HepG2 (cell line): ENCODE data around the gene SLBP. TPM values are rescaled to one million over a fixed set of nuclear protein-coding genes. Genes with fewer than 3 reads are reported as not detected.
A peak's percentile ranks its signal among the peaks of the same experiment; 100 is the strongest.

Source experiments
- ETV5 ChIP-seq: IDR thresholded peaks from 2 replicates; pipeline ENCODE4 v1.6.1; 2018; ENCODE audit warnings: missing biosample characterization, missing genetic modification reagents, inconsistent platforms, borderline replicate concordance
- FOXA3 ChIP-seq: IDR thresholded peaks from 2 replicates; pipeline ENCODE4 v1.6.1; 2016; ENCODE audit warnings: missing genetic modification reagents, missing compliant biosample characterization
- GABPB1 ChIP-seq: IDR thresholded peaks from 2 replicates; pipeline ENCODE4 v1.6.1; 2016; ENCODE audit warnings: mild to moderate bottlenecking, missing genetic modification reagents, moderate library complexity, missing compliant biosample characterization
- GMEB1 ChIP-seq: sonication (generic); formaldehyde crosslinking; IDR thresholded peaks from 2 replicates; pipeline ENCODE4 v1.5.1; 2020; ENCODE audit warnings: missing genetic modification reagents, mild to moderate bottlenecking, borderline replicate concordance
- HOXA5 ChIP-seq: sonication (generic); formaldehyde crosslinking; IDR thresholded peaks from 2 replicates; pipeline ENCODE4 v1.4.0; 2020; ENCODE audit warnings: missing genetic modification reagents
- IRF2 ChIP-seq: IDR thresholded peaks from 2 replicates; pipeline ENCODE4 v1.6.1; 2018; ENCODE audit warnings: missing genetic modification reagents, missing compliant biosample characterization
- IRX3 ChIP-seq: sonication (generic); formaldehyde crosslinking; IDR thresholded peaks from 2 replicates; pipeline ENCODE4 v1.8.1; 2023; ENCODE audit warnings: mild to moderate bottlenecking, low read depth, missing genetic modification reagents, borderline replicate concordance
- MAFG ChIP-seq: sonication (generic); formaldehyde crosslinking; IDR thresholded peaks from 2 replicates; pipeline ENCODE4 v1.5.1; 2020; ENCODE audit warnings: mild to moderate bottlenecking, missing genetic modification reagents
- MBNL3 ChIP-seq: fragments of 250-450 bp; sonication (Bioruptor Pico); conservative IDR thresholded peaks from 2 replicates; pipeline ENCODE4 v1.8.0; 2022; ENCODE audit warnings: mild to moderate bottlenecking, inconsistent platforms
- PBX2 ChIP-seq: IDR thresholded peaks from 2 replicates; pipeline ENCODE4 v1.6.1; 2016; ENCODE audit warnings: control low read depth
- RFX5 ChIP-seq: IDR thresholded peaks from 2 replicates; pipeline ENCODE4 v1.6.1; 2011; ENCODE audit warnings: low read depth, low read length, improper control_type of control experiment
- RFXAP ChIP-seq: sonication (generic); formaldehyde crosslinking; IDR thresholded peaks from 2 replicates; pipeline ENCODE4 v1.4.0; 2020; ENCODE audit warnings: missing genetic modification reagents, borderline replicate concordance
- SALL2 ChIP-seq: sonication (generic); formaldehyde crosslinking; IDR thresholded peaks from 2 replicates; pipeline ENCODE4 v1.8.1; 2023; ENCODE audit warnings: mild to moderate bottlenecking, missing genetic modification reagents, inconsistent platforms
- SP1 ChIP-seq, 2 experiments: fragments of 450-650 bp in 1 of 2; sonication (generic) in 1 of 2; formaldehyde crosslinking in 1 of 2; IDR thresholded peaks; 2 replicates each; pipeline versions ENCODE4 v1.4.0 to v1.6.1; 2016 to 2020; ENCODE audit warnings: missing genetic modification reagents in 1 of 2
- TMF1 ChIP-seq: sonication (generic); formaldehyde crosslinking; IDR thresholded peaks from 2 replicates; pipeline ENCODE4 v1.8.1; 2022; ENCODE audit warnings: low read depth, missing genetic modification reagents
- ZBTB25 ChIP-seq: IDR thresholded peaks from 2 replicates; pipeline ENCODE4 v1.6.1; 2018; ENCODE audit warnings: missing genetic modification reagents
- ZBTB49 ChIP-seq: sonication (generic); formaldehyde crosslinking; IDR thresholded peaks from 2 replicates; pipeline ENCODE4 v1.4.0; 2020; ENCODE audit warnings: missing genetic modification reagents, borderline replicate concordance
- ZEB1 ChIP-seq: IDR thresholded peaks from 2 replicates; pipeline ENCODE4 v1.6.1; 2012; ENCODE audit warnings: mild to moderate bottlenecking, low read depth, inconsistent platforms; ENCODE audit not compliant: insufficient replicate concordance
- ZFY ChIP-seq: sonication (generic); formaldehyde crosslinking; IDR thresholded peaks from 2 replicates; pipeline ENCODE4 v1.4.0; 2020; ENCODE audit warnings: missing genetic modification reagents
- ZNF12 ChIP-seq: sonication (generic); formaldehyde crosslinking; IDR thresholded peaks from 2 replicates; pipeline ENCODE4 v1.5.0; 2020; ENCODE audit warnings: missing genetic modification reagents
- ZNF138 ChIP-seq: sonication (generic); formaldehyde crosslinking; IDR thresholded peaks from 2 replicates; pipeline ENCODE4 v1.5.0; 2020; ENCODE audit warnings: mild to moderate bottlenecking, low read depth, missing genetic modification reagents
- ZNF350 ChIP-seq: sonication (generic); formaldehyde crosslinking; IDR thresholded peaks from 2 replicates; pipeline ENCODE4 v1.4.0; 2020; ENCODE audit warnings: mild to moderate bottlenecking, low read depth, missing genetic modification reagents, borderline replicate concordance
- ZNF484 ChIP-seq: sonication (generic); formaldehyde crosslinking; IDR thresholded peaks from 2 replicates; pipeline ENCODE4 v1.5.1; 2020; ENCODE audit warnings: mild to moderate bottlenecking, low read depth, missing genetic modification reagents, borderline replicate concordance
- ZNF614 ChIP-seq: IDR thresholded peaks from 2 replicates; pipeline ENCODE4 v1.6.1; 2018; ENCODE audit warnings: missing biosample characterization, missing genetic modification reagents, inconsistent platforms, borderline replicate concordance
- polyA plus RNA-seq, 8 experiments: library from polyadenylated mRNA; depleted of rRNA in 3 of 8; stranded (reverse) in 7 of 8; unstranded in 1 of 8; fragments of >200 nt; fragmentation: Illumina TruSeq in 4 of 8; extraction: Trizol in 4 of 8; gene quantifications; 2 replicates each; pipeline versions ENCODE4 v1.2.1 to v1.2.3, GENCODE V29; 2011 to 2016; ENCODE audit warnings: low read depth in 4 of 8, missing spikeins in 1 of 8, mixed read lengths in 1 of 8; ENCODE audit not compliant: insufficient read depth in 1 of 8
- total RNA-seq, 5 experiments: library from RNA; depleted of rRNA; stranded (reverse); fragments of >200 nt; fragmentation: Illumina TruSeq; extraction: Trizol; gene quantifications; 2 replicates each; pipeline ENCODE4 v1.2.3, GENCODE V29; 2016; ENCODE audit warnings: low read depth in 1 of 5

SLBP gene
- total and polyA plus RNA-seq, 2 of the 13 experiments (the other 11 are each of a cell fraction or from before 2014, with no cell fraction given) = 43.9 to 104 TPM

GRCh38 chr4:1721003-1721665, 9.0 kb upstream of the SLBP start, which contains the start of the genes TACC3 and TMEM129 (continued):
- no peak for TF ChIP-seq PBX2 (CRISPR knock-in tag)
- no peak for TF ChIP-seq ZNF350 (CRISPR knock-in tag)
- TF ChIP-seq ZNF614 = peak; percentile 39; the same call in 1 of the 2 replicates
- peak; percentile 78; the same call in 1 of the 2 replicates for TF ChIP-seq ZBTB25 (CRISPR knock-in tag)
- no peak; the same call in 1 of the 2 replicates for TF ChIP-seq ZNF138 (CRISPR knock-in tag)
- peak; percentile 65; the same call in 1 of the 2 replicates for TF ChIP-seq ETV5 (CRISPR knock-in tag)
- TF ChIP-seq IRX3 (CRISPR knock-in tag) = 0 out of 2 replicates have a peak, but pooled peaks have one; percentile 40
- TF ChIP-seq ZFY (CRISPR knock-in tag) = peak; percentile 96
- TF ChIP-seq RFX5 = no peak
- TF ChIP-seq GABPB1 = peak; percentile 91
- TF ChIP-seq SALL2 = no peak
- peak; percentile 81; the same call in 1 of the 2 replicates for TF ChIP-seq GMEB1
- 0 out of 2 replicates have a peak, but pooled peaks have one; percentile 20 for TF ChIP-seq ZNF12
- TF ChIP-seq HOXA5 (CRISPR knock-in tag) = no peak
- TF ChIP-seq ZBTB49 = peak; percentile 52; the same call in 1 of the 2 replicates
- TF ChIP-seq MBNL3 = no peak
- 0 out of 2 replicates have a peak, but pooled peaks have one; percentile 23 for TF ChIP-seq FOXA3 (CRISPR knock-in tag)
- no peak for TF ChIP-seq ZNF484 (CRISPR knock-in tag)
- TF ChIP-seq SP1 (IDR thresholded peaks at IDR 0.05) = no peak
- TF ChIP-seq SP1 (CRISPR knock-in tag; IDR thresholded peaks at IDR 0.05) = peak; percentile 96
- 0 out of 2 replicates have a peak, but pooled peaks have one; percentile 67 for TF ChIP-seq IRF2 (CRISPR knock-in tag)
- peak; percentile 17; the same call in 1 of the 2 replicates for TF ChIP-seq TMF1 (CRISPR knock-in tag)
- peak; percentile 8; the same call in 1 of the 2 replicates for TF ChIP-seq RFXAP (CRISPR knock-in tag)
- TF ChIP-seq MAFG = no peak
- peak; percentile 98 for TF ChIP-seq ZEB1
